ENCODE results near the gene PPARA. TPM values are rescaled to one million over a fixed set of nuclear protein-coding genes. Genes with fewer than 3 reads are reported as not detected.

The PPARA gene
- total and polyA plus RNA-seq, 2 experiments from 2014 or later: 8.7 to 14.4 TPM

DNA sequence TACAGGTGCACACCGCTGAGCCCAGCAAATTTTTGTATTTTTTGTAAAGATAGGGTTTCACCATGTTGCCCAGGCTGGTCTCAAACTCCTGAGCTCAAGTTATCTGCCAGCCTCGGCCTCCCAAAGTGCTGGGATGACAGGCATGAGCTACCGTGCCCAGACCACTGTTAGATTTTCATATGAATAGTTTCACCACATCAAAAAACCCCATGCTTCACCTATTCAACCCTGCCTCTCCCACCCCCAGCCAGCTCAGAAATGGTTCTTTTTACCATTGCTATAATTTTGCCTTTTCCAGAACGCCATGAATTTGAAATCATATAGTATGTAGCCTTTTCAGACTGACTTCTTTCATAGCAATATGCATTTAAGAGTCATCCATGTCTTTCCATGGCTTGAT is 61.9 kb downstream of the PPARA start:
- H4K20me1 ChIP-seq (ENCODE audit: insufficient read depth): no peaks in the 10 kb centered on the region
- H3K9me2 ChIP-seq (ENCODE audit: insufficient read depth): no peaks in the 10 kb centered on the region
- no peak overlapping the region for H3K4me2 ChIP-seq (ENCODE audit: unreplicated experiment)
- H3K27ac ChIP-seq: no peak overlapping the region
- H3K9me3 ChIP-seq (ENCODE audit: low read depth): no peaks in the 10 kb centered on the region
- H3K36me3 ChIP-seq (ENCODE audit: low read depth): peaks cover 16% of the 10 kb centered on the region; the same call in 1 of the 2 replicates
- TF ChIP-seq EZH2phosphoT487 (IDR thresholded peaks at IDR 0.05; ENCODE audit: insufficient read depth, low read depth) (no peak), EZH2 (IDR thresholded peaks at IDR 0.05; ENCODE audit: insufficient read depth, poor library complexity, severe bottlenecking) (no peak)
- in situ Hi-C loops (cut with MboI): no loop called here
- no peaks in the 10 kb centered on the region for H3F3A ChIP-seq (ENCODE audit: insufficient read depth)
- H3K79me2 ChIP-seq (ENCODE audit: insufficient read depth): no peaks in the 10 kb centered on the region
- DNase-seq: no peak
- no peaks in the 10 kb centered on the region for H3K4me1 ChIP-seq (ENCODE audit: insufficient read depth)
- H3K9ac ChIP-seq: no peak overlapping the region
- H3K4me3 ChIP-seq: no peak overlapping the region
- no peaks in the 10 kb centered on the region for H3K27me3 ChIP-seq (replicated peaks; ENCODE audit: insufficient read depth)
- H2AFZ ChIP-seq: no peak overlapping the region
- 80 to 81% methylated on average over 4 of the region's 4 CpGs for WGBS, 2 experiments (ENCODE audit: low coverage in 1 of 2, low lambda C conversion rate in 2 of 2, missing lambda C conversion rate in 2 of 2)

- Histone ChIP-seq H3K4me1 (ENCODE audit: insufficient read depth) (no peaks in the 10 kb centered on the region), H4K20me1 (ENCODE audit: insufficient read depth) (no peaks in the 10 kb centered on the region), H3K9me2 (ENCODE audit: insufficient read depth) (no peaks in the 10 kb centered on the region), H3K4me3 (no peak overlapping the region), H3K9me3 (ENCODE audit: low read depth) (no peaks in the 10 kb centered on the region), H3K4me2 (ENCODE audit: unreplicated experiment) (no peak overlapping the region), H3F3A (ENCODE audit: insufficient read depth) (no peaks in the 10 kb centered on the region), H3K27me3 (replicated peaks; ENCODE audit: insufficient read depth) (no peaks in the 10 kb centered on the region), H3K36me3 (ENCODE audit: low read depth) (peaks cover 16% of the 10 kb centered on the region; the same call in 1 of the 2 replicates), H3K79me2 (ENCODE audit: insufficient read depth) (no peaks in the 10 kb centered on the region), H2AFZ (no peak overlapping the region), H3K9ac (no peak overlapping the region), H3K27ac (no peak overlapping the region)
- DNase-seq: peak; percentile 6
- WGBS, 2 experiments (ENCODE audit: low coverage in 1 of 2, low lambda C conversion rate in 2 of 2, missing lambda C conversion rate in 2 of 2): 91 to 93% methylated on average over 4 of the region's 4 CpGs
- TF ChIP-seq EZH2 (IDR thresholded peaks at IDR 0.05; ENCODE audit: insufficient read depth, poor library complexity, severe bottlenecking): no peak
- no peak for TF ChIP-seq EZH2phosphoT487 (IDR thresholded peaks at IDR 0.05; ENCODE audit: insufficient read depth, low read depth)
- in situ Hi-C loops (cut with MboI): no loop called here
These were observed 62.7 kb downstream of the PPARA start for GRCh38 chr22:46213052-46213451.

GRCh38 chr22:46214149-46214548 is 63.8 kb downstream of the PPARA start:
- 96 to 97% methylated on average over 24 to 29 of the region's 29 CpGs for WGBS, 2 experiments (ENCODE audit: low coverage in 1 of 2, low lambda C conversion rate in 2 of 2, missing lambda C conversion rate in 2 of 2)
- Histone ChIP-seq H3K27me3 (replicated peaks; ENCODE audit: insufficient read depth) (no peaks in the 10 kb centered on the region), H3K9ac (no peak overlapping the region), H4K20me1 (ENCODE audit: insufficient read depth) (no peaks in the 10 kb centered on the region), H3F3A (ENCODE audit: insufficient read depth) (no peaks in the 10 kb centered on the region), H2AFZ (no peak overlapping the region), H3K9me3 (ENCODE audit: low read depth) (no peaks in the 10 kb centered on the region), H3K36me3 (ENCODE audit: low read depth) (peaks cover 14% of the 10 kb centered on the region; the same call in 1 of the 2 replicates), H3K27ac (no peak overlapping the region), H3K4me2 (ENCODE audit: unreplicated experiment) (no peak overlapping the region), H3K4me3 (no peak overlapping the region), H3K79me2 (ENCODE audit: insufficient read depth) (no peaks in the 10 kb centered on the region), H3K4me1 (ENCODE audit: insufficient read depth) (no peaks in the 10 kb centered on the region), H3K9me2 (ENCODE audit: insufficient read depth) (no peaks in the 10 kb centered on the region)
- DNase-seq: no peak
- in situ Hi-C loops (cut with MboI): no loop called here
- TF ChIP-seq EZH2 (IDR thresholded peaks at IDR 0.05; ENCODE audit: insufficient read depth, poor library complexity, severe bottlenecking) (no peak), EZH2phosphoT487 (IDR thresholded peaks at IDR 0.05; ENCODE audit: insufficient read depth, low read depth) (no peak)

DNA sequence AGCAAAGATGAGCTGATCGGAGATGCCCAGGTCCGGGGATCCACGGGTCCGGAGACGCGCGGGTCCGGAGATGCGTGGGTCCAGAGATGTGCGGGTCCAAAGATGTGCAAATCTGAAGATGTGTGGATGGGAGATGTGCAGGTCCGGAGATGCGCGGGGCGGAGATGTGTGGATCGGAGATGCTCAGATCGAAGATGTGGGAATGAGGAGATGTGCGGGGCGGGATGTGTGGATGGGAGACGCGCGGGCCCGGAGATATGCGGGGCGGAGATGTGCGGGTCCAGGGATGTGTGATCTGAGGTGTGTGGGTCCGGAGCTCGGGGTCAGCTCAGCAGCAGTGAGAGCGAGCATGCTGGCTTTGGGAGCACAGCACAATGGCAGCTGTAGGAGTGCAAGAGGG is 64.3 kb downstream of the PPARA start:
- Histone ChIP-seq H3K27me3 (replicated peaks; ENCODE audit: insufficient read depth) (no peaks in the 10 kb centered on the region), H3F3A (ENCODE audit: insufficient read depth) (no peaks in the 10 kb centered on the region), H2AFZ (no peak overlapping the region), H3K4me3 (no peak overlapping the region), H4K20me1 (ENCODE audit: insufficient read depth) (no peaks in the 10 kb centered on the region), H3K9ac (no peak overlapping the region), H3K4me2 (ENCODE audit: unreplicated experiment) (no peak overlapping the region), H3K79me2 (ENCODE audit: insufficient read depth) (no peaks in the 10 kb centered on the region), H3K9me2 (ENCODE audit: insufficient read depth) (no peaks in the 10 kb centered on the region), H3K4me1 (ENCODE audit: insufficient read depth) (no peaks in the 10 kb centered on the region), H3K9me3 (ENCODE audit: low read depth) (no peaks in the 10 kb centered on the region), H3K36me3 (ENCODE audit: low read depth) (peaks cover 14% of the 10 kb centered on the region; the same call in 1 of the 2 replicates), H3K27ac (no peak overlapping the region)
- in situ Hi-C loops (cut with MboI): no loop called here
- 96 to 97% methylated on average over 13 to 28 of the region's 28 CpGs for WGBS, 2 experiments (ENCODE audit: low coverage in 1 of 2, low lambda C conversion rate in 2 of 2, missing lambda C conversion rate in 2 of 2)
- no peak for TF ChIP-seq EZH2phosphoT487 (IDR thresholded peaks at IDR 0.05; ENCODE audit: insufficient read depth, low read depth)
- no peak for TF ChIP-seq EZH2 (IDR thresholded peaks at IDR 0.05; ENCODE audit: insufficient read depth, poor library complexity, severe bottlenecking)
- DNase-seq: no peak

DNA sequence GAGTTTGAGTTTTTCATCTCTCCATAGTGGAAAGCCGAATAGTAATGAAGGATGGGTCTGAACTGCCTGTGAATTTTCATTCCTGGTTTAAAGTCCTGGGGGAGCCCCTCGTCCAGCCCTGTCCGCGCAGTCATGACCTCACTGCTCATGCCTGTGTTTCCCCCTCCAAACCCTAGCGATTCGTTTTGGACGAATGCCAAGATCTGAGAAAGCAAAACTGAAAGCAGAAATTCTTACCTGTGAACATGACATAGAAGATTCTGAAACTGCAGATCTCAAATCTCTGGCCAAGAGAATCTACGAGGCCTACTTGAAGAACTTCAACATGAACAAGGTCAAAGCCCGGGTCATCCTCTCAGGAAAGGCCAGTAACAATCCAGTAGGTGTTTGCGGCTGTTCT is 69.3 kb downstream of the PPARA start:
- no peaks in the 10 kb centered on the region for H3K9me3 ChIP-seq (ENCODE audit: low read depth)
- H3K27me3 ChIP-seq (replicated peaks; ENCODE audit: insufficient read depth): no peaks in the 10 kb centered on the region
- WGBS, 2 experiments (ENCODE audit: low coverage in 1 of 2, low lambda C conversion rate in 2 of 2, missing lambda C conversion rate in 2 of 2): 78 to 79% methylated on average over 10 of the region's 10 CpGs
- H3K79me2 ChIP-seq (ENCODE audit: insufficient read depth): no peaks in the 10 kb centered on the region
- no peak for DNase-seq
- no peaks in the 10 kb centered on the region for H3F3A ChIP-seq (ENCODE audit: insufficient read depth)
- no peaks in the 10 kb centered on the region for H3K4me1 ChIP-seq (ENCODE audit: insufficient read depth)
- H3K4me2 ChIP-seq (ENCODE audit: unreplicated experiment): no peak overlapping the region
- TF ChIP-seq EZH2 (IDR thresholded peaks at IDR 0.05; ENCODE audit: insufficient read depth, poor library complexity, severe bottlenecking): no peak
- no peak for TF ChIP-seq EZH2phosphoT487 (IDR thresholded peaks at IDR 0.05; ENCODE audit: insufficient read depth, low read depth)
- no peak overlapping the region for H3K9ac ChIP-seq
- no peaks in the 10 kb centered on the region for H4K20me1 ChIP-seq (ENCODE audit: insufficient read depth)
- no peaks in the 10 kb centered on the region for H3K9me2 ChIP-seq (ENCODE audit: insufficient read depth)
- peaks cover 28% of the 10 kb centered on the region for H3K36me3 ChIP-seq (ENCODE audit: low read depth)
- no peak overlapping the region for H3K27ac ChIP-seq
- H3K4me3 ChIP-seq: no peak overlapping the region
- H2AFZ ChIP-seq: no peak overlapping the region
- in situ Hi-C loops (cut with MboI): no loop called here

All from GM23248 (cell line).